HG02852 (cell line): ENCODE data around the gene ZNF597.
A peak's percentile ranks its signal among the peaks of the same experiment; 100 is the strongest.
"Not testable (repeated sequence)": the region's sequence is repeated elsewhere in the genome, so short reads cannot be mapped to it uniquely, and the experiment has no call there.

Experiments used
- ATAC-seq: cut with Tn5 transposase; IDR thresholded peaks from one replicate; pipeline ENCODE4 v1.9.1; 2021; ENCODE audit warnings: mild to moderate bottlenecking, moderate library complexity; ENCODE audit not compliant: unreplicated experiment

Gene ZNF597

GRCh38 chr16:3476409-3476808 lies 33.1 kb upstream of the ZNF597 start:
- no peak for ATAC-seq

GRCh38 chr16:3475604-3476375 lies 32.5 kb upstream of the ZNF597 start:
- no peak for ATAC-seq

- not testable (repeated sequence) for ATAC-seq
These were observed 31.6 kb upstream of the ZNF597 start for GRCh38 chr16:3474870-3475269.

GRCh38 chr16:3474136-3474779 lies 31.0 kb upstream of the ZNF597 start:
- ATAC-seq = no peak

DNA sequence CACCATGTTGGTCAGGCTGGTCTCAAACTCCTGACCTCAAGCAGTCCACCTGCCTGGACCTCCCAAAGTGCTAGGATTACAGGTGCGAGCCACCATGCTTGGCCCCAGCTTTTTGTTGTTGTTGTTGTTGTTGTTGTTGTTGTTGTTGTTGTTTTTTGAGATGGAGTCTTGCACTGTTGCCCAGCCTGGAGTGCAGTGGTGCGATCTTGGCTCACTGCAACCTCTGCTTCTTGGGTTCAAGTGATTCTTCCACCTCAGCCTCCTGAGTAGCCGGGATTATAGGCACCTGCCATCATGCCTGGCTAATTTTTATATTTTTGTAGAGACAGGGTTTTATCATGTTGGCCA lies 30.3 kb upstream of the ZNF597 start:
- not testable (repeated sequence) for ATAC-seq

DNA sequence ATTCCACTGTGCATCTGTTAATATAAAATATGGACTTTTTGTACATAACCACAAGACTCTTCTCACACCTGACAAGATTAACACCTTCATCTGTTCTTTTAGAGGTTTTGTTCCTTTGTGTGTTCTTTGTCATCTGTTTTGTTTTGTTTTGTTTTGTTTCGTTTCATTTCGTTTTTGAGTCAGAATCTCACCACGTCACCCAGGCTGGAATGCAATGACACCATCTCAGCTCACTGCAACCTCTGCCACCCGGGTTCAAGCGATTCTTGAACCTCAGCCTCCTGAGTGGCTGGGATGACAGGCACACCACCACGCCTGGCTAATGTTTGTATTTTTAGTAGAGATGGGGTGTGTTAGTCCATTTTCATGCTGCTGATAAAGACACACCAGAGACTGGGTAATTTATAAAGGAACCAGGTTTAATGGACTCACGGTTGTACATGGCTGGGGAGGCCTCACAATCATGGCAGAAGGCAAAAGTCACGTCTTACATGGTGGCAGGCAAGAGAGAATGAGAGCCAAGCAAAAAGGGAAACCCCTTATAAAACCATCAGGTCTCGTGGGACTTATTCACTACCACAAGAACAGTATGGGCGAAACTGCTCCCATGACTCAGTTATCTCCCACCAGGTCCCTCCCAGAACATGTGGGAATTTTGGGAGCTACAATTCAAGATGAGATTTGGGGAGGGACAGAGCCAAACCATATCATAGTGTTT lies 29.7 kb upstream of the ZNF597 start:
- no peak for ATAC-seq

DNA sequence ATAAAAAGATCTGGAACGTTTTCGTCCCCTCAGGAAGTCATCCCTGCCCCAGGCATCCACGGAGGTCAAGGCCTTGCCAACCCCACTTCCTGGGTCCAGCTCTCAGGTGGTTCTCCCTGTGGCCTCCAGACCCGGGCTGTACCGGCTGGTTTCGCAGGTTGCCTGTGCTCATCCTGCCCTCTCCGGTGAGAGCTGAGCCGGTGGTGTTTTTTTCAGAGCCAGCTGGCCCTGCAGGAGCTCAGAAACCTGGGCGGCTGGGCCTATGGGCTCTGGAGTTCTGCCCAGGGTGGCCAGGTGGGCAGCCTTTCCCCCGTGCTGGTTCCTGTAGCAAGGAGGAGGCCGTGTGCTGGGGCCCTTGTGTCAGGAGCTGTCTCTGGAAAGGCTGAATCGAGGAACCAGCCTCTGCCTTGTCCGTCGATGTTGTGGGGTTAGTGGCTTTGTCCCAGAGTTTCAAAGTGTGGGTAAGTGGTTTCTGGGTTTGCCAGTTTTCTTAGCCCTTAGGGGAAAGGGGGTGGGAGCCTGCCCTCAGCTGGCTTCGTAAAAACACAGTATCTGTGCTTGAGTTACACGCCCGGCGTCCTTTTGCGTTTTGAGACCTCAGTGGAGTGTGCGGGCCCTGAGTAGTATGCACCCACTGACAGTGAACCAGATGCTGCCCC lies 28.3 kb upstream of the ZNF597 start:
- ATAC-seq = no peak

DNA sequence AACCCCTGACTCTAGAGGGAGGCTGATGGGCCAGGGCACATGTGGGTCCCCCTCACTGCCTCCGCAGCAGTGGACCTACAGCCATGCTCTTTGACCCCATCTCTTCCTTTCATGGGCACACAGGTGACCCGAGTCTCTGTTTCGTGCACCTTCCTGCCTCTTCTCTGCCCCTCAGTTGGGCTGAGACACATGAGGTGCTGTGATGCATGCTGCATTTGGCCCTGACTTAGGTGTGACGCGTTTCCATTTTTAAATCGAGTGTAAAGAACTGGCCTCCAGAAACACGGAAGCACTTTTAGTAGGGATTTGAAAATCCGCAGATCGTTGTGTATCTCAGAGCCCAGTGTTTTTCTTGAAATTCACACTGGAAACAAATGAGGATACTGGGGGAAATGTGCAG lies 27.4 kb upstream of the ZNF597 start:
- no peak for ATAC-seq

- ATAC-seq = no peak
These were observed 26.4 kb upstream of the ZNF597 start for GRCh38 chr16:3469736-3470135.

DNA sequence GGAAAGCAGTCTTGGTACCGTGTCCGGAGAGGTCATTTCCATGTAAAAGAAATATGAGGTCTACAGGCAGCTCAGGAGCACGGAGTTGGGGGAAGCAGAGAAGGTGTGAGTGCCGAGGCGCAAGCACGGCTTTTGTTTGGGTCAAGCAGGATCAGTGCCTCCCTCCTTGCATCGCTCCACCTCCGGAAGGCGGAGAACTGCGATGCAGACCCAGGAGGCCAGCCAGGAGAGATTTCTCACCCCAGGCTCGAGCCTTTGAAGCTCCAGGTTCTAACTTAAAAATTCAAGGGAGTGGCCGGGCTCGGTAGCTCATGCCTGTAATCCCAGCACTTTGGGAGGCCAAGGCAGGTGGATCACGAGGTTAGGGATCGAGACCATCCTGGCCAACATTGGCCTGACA lies 25.2 kb upstream of the ZNF597 start:
- no peak for ATAC-seq

DNA sequence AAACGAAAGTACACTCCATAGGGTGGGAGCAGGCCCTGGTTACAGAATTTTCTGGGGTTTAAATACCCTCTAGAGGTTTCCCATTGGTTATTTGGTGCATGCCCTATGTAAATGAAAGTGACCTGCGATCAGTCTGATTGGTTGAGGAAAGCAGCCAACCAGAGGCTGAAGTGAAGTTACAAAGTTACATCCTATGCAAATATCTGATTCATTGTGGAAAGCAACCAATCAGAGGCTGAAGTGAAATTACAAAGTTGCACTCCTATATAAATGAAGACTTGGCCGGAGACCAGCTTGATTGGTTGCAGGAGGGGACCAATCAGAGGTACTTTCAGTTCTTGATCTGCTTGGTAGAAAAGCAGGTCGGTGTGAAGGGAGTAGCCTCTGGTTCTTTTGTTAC lies 24.6 kb upstream of the ZNF597 start:
- no peak for ATAC-seq

DNA sequence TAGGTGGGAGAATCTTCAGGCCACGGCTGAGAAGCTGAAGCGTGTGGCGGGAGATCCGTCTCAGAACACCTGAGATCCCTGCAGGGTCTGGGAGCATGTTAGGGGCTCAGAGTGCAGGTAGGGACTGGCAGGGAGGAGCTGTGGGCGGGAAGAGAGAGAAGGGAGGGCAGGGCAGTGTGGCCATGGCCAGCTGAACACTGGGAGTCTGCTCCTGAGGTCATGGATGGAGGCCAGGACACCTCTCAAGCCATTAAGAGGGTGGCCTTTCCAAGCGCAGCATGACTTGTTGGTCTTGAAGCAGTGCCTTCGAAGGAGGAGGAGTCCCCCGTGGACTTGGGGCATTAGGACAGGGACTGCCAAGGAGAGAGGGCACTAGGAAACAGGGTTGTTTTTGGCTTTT lies 23.9 kb upstream of the ZNF597 start:
- no peak for ATAC-seq

DNA sequence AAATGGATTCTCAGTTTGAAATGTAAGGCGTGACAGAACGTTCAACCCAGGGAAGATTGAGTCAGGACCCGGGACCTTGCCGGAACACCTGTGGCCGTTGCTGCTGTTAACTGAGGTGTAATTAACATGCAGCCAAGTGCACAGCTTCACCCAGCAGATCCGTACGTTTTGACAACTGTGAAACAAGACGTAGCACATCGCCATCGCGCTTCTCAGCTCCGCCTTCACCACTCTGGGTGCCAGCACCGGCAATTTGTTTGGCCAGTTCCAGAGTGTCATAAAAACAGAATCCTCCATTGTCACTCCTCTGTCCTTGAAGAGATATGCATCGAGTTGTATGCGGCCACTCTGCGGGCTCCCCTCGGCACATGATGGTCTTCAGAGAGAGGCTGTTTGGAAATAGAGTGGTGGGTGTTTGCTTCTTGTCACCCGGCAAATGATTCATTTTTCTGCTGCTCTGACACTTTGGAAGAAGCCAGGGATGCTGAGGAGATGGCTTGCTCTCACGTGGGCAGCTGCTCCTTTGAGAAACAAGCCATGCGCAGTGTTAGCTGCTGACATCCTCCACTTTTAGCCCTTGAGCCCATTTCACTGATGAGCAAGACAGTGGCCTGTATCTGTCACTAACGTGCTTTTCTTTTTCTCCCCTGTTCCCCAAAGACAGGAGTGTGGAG lies 22.7 kb upstream of the ZNF597 start:
- no peak for ATAC-seq

GRCh38 chr16:3465301-3465700 lies 22.0 kb upstream of the ZNF597 start:
- ATAC-seq = no peak

- ATAC-seq = no peak
These were observed 17.8 kb upstream of the ZNF597 start for GRCh38 chr16:3461151-3461550.

DNA sequence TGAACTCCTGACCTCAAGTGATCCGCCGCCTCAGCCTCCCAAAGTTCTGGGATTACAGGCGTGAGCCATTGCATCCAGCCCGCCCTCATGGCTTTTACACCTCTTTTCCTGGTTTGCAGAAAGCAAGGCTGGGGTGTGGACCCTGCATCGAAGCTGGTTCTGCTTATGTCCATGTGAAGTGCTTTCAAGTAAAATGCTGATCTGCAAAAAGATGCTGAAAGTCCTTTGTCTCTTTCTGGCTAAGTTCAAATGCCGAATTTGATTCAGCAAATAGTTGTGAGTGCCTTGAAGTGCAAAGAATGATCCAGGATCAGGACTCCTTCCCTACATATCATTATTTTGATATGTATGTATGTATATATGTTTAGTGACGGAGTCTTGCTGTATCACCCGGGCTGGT lies 17.3 kb upstream of the ZNF597 start:
- no peak for ATAC-seq

DNA sequence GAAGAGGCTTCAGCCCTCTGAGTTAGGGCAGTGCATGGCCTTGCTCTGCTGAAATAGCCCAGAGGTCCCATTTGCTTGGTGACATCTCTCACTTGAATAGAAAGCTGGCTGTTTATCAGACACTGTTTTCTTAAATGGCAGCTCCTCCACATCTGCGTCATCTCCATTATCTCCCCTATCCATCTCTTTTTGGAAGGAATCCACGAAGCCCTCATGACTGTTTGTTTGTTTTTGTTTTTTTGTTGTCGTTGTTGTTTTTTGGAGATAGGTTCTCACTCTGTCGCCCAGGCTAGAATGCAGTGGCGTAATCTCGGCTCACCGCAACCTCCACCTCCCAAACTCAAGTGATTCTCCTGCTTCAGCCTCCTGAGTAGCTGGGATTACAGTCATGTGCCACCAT lies 16.8 kb upstream of the ZNF597 start:
- ATAC-seq = no peak

DNA sequence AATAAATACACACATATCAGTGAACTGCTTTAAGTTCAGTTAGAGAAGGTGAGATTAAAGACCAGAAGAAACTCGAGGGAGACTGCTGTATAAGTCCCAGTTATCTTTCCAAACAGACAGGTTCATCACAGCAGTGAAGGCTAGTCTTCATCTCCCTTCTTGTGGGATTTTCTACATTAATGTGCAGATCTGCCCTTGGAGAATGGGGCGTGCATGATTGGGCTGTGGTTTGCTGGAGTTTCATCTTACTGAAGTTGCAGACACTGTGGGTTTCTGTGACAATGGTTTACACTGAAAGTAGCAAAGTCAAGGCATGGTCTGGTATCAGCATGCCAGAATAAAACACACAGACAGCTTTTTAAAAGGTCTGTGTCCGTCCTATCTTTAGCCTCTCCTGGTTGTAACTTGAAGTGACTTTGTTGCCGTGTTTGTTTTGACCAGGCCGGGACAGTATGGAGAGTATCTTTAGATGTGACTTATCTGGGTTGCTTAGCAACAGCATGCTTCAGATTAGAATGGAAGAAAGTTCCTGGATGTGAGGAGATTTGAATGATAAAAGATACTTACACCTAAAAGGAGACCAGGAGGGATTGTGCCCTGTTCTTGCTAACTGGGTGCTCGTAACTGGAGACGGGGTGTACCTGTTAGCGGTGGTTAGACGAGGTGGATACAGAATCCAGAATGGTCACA lies 16.2 kb upstream of the ZNF597 start:
- ATAC-seq = no peak

DNA sequence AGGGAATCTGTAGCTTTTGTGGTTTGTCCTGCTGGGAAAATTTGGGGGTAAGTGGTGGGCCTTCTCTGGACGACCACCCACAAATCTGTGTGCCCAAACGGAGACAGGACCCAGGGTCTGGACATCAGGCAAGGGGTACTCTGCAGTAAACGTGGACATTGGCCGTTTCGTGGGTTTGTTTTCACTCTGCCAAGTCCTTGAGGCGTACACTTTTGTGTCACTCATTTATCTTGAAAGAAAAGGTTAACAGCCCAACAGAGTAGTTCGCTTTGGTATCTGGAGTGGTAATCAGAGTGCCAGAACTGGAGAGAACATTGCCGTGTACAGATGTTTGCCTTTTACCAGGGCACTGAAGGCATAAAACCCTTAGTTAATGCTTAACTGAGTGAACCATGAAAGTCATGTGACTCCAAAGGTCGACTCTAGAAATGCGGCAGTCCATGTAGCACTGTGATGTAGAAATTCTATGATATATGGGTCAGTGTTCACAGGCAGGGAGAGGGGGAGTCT lies 15.6 kb upstream of the ZNF597 start:
- ATAC-seq = no peak

- peak; percentile 13 for ATAC-seq
These were observed 15.1 kb upstream of the ZNF597 start for GRCh38 chr16:3458278-3458851.
